Suprapubic skin (tissue), 4 donors: ENCODE results near the gene EPN2.

Experiments used
- CTCF ChIP-seq, 2 donors: fragments of 200-600 bp in 1 of 2; fragments of 450-650 bp in 1 of 2; sonication (generic) in 1 of 2; IDR thresholded peaks; one replicate each; pipeline ENCODE4 v1.5.1; 2016 to 2019; ENCODE audit warnings: antibody characterized with exemption in 2 of 2, mild to moderate bottlenecking in 1 of 2, moderate library complexity in 1 of 2
- EP300 ChIP-seq: sonication (generic); formaldehyde crosslinking; IDR thresholded peaks from one replicate; pipeline ENCODE4 v1.6.1; 2017; ENCODE audit warnings: antibody characterized with exemption
- POLR2A ChIP-seq, 2 donors: fragments of 450-650 bp; IDR thresholded peaks; one replicate each; pipeline ENCODE4 v1.6.1; 2017; ENCODE audit warnings: antibody characterized with exemption in 2 of 2, mild to moderate bottlenecking in 2 of 2, moderate library complexity in 2 of 2
- POLR2AphosphoS5 ChIP-seq, 3 donors: sonication (generic); formaldehyde crosslinking; IDR thresholded peaks; one replicate each; pipeline ENCODE4 v1.6.1; 2017; ENCODE audit warnings: antibody characterized with exemption in 3 of 3

GRCh38 chr17:19365499-19365817, 128.3 kb downstream of the EPN2 start:
- TF ChIP-seq POLR2AphosphoS5 (IDR thresholded peaks at IDR 0.05) (no peak), CTCF (IDR thresholded peaks at IDR 0.05) (no peak), POLR2A (IDR thresholded peaks at IDR 0.05) (no peak), EP300 (no peak)
